ENCODE data around the gene XG.

Gene XG

GRCh38 chrX:2846992-2847391, 95.2 kb downstream of the XG start:
- no peak overlapping the region for H3K4me3 Mint-ChIP-seq
- no peak for TF ChIP-seq CTCF (IDR thresholded peaks at IDR 0.05; ENCODE audit: unreplicated experiment in 3 of 3)
- no peaks in the 10 kb centered on the region for H3K27me3 Mint-ChIP-seq (ENCODE audit: low read depth)
- H3K27ac Mint-ChIP-seq: no peak overlapping the region
- peaks cover 20% of the 10 kb centered on the region for H3K4me1 Mint-ChIP-seq
- H3K9me3 Mint-ChIP-seq: no peaks in the 10 kb centered on the region
- peaks cover 39% of the 10 kb centered on the region for H3K36me3 Mint-ChIP-seq (ENCODE audit: low read depth)

- H3K4me1 Mint-ChIP-seq: peaks cover 20% of the 10 kb centered on the region
- no peaks in the 10 kb centered on the region for H3K27me3 Mint-ChIP-seq (ENCODE audit: low read depth)
- H3K36me3 Mint-ChIP-seq (ENCODE audit: low read depth): peaks cover 31% of the 10 kb centered on the region
- peak overlapping the region; percentile 16 to 86 (median 34) for H3K27ac Mint-ChIP-seq
- H3K4me3 Mint-ChIP-seq: peak overlapping the region; percentile 1 to 18 (median 16)
- no peaks in the 10 kb centered on the region for H3K9me3 Mint-ChIP-seq
- no peak for TF ChIP-seq CTCF (IDR thresholded peaks at IDR 0.05; ENCODE audit: unreplicated experiment in 3 of 3)
These were observed 97.0 kb downstream of the XG start for GRCh38 chrX:2848871-2849301.

- no peak for TF ChIP-seq CTCF (IDR thresholded peaks at IDR 0.05; ENCODE audit: unreplicated experiment in 3 of 3)
- H3K4me3 Mint-ChIP-seq: no peak overlapping the region
- peaks cover 54% of the 10 kb centered on the region for H3K36me3 Mint-ChIP-seq (ENCODE audit: low read depth)
- no peaks in the 10 kb centered on the region for H3K4me1 Mint-ChIP-seq
- H3K9me3 Mint-ChIP-seq: no peaks in the 10 kb centered on the region
- H3K27me3 Mint-ChIP-seq (ENCODE audit: low read depth): no peaks in the 10 kb centered on the region
- no peak overlapping the region for H3K27ac Mint-ChIP-seq
These were observed 103.1 kb downstream of the XG start for GRCh38 chrX:2854918-2855317.

GRCh38 chrX:2855761-2856160, 103.9 kb downstream of the XG start:
- Mint-ChIP-seq H3K4me3 (no peak overlapping the region), H3K27ac (no peak overlapping the region), H3K4me1 (no peaks in the 10 kb centered on the region), H3K27me3 (ENCODE audit: low read depth) (no peaks in the 10 kb centered on the region), H3K9me3 (no peaks in the 10 kb centered on the region), H3K36me3 (ENCODE audit: low read depth) (peaks cover 50% of the 10 kb centered on the region)
- TF ChIP-seq CTCF (IDR thresholded peaks at IDR 0.05; ENCODE audit: unreplicated experiment in 3 of 3): no peak

DNA sequence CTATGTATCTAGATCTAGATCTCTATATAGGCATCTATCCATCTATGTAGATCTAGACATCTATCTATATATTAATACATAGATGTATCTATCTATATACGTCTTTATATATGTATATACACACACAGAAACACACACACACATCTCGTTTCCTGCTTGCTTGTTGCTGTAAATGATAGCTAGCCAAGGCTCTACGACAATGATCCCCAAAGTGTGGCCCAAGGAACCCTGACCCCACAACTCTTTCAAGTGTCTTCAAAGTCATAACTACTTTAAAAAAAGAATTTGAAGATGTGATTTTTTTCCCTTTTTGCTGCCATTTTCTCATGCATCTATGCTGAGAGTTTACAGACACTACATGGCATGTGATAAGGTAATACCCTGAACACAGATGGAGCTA, 105.7 kb downstream of the XG start:
- Mint-ChIP-seq H3K4me3 (no peak overlapping the region), H3K27me3 (ENCODE audit: low read depth) (no peaks in the 10 kb centered on the region), H3K27ac (no peak overlapping the region), H3K4me1 (no peaks in the 10 kb centered on the region), H3K36me3 (ENCODE audit: low read depth) (peaks cover 61% of the 10 kb centered on the region), H3K9me3 (no peaks in the 10 kb centered on the region)
- no peak for TF ChIP-seq CTCF (IDR thresholded peaks at IDR 0.05; ENCODE audit: unreplicated experiment in 3 of 3)

- Mint-ChIP-seq H3K27me3 (ENCODE audit: low read depth) (no peaks in the 10 kb centered on the region), H3K4me1 (no peaks in the 10 kb centered on the region), H3K9me3 (no peaks in the 10 kb centered on the region), H3K36me3 (ENCODE audit: low read depth) (peaks cover 66% of the 10 kb centered on the region), H3K27ac (no peak overlapping the region), H3K4me3 (no peak overlapping the region)
- no peak for TF ChIP-seq CTCF (IDR thresholded peaks at IDR 0.05; ENCODE audit: unreplicated experiment in 3 of 3)
These were observed 107.5 kb downstream of the XG start for GRCh38 chrX:2859197-2859797.
